MM.1S (cell line): ENCODE data around the gene WHRN.

Experiments
- EZH2 ChIP-seq: fragments of 300-600 bp; sonication (generic); optimal IDR thresholded peaks from 2 replicates; pipeline ENCODE3; 2017; ENCODE audit warnings: low read depth, mild to moderate bottlenecking, antibody characterized with exemption, low read length, mixed read lengths
- TF ChIP-seq, protein P1 (sequence below): fragments of 300-600 bp; sonication (generic); IDR thresholded peaks from 2 replicates; pipeline ENCODE4 v1.5.1; 2016; ENCODE audit warnings: antibody characterized with exemption, low read length, mixed read lengths

DNA sequence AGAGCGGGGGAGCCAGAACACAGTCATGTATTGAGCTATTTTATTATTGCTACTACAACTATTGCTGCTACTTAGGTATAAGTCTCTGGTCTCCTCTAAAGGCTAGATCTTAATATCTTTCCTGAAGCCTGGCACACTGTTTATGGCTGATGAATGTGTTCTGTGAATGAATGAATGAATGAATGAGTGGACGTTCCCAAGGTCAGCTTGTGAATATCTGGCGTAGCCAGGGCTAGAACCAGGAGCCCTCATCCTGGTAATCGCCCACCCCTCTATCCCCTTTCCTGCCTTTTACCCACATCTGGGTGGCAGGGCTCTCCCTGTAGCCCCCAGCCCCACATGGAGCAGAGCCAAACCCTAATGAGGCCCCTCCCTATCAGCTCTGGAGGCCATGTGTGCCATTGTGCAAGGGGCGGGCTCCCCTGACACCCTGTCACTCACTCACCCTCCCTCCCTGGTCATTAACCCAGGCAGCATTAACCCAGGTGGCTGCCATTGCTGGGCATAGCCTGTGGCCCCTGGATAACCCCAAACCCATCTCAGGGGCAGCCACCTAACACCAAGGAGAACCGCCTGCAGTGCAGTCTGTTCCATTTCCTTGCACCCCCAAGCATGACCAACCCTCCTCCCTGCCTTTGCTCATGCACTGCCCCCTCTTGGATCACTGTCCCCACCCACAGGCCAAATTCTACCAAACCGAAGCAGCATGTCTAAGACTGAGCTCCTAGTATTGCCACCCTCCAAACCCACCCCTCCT lies 115.5 kb downstream of the WHRN start:
- TF ChIP-seq, protein P1, sequence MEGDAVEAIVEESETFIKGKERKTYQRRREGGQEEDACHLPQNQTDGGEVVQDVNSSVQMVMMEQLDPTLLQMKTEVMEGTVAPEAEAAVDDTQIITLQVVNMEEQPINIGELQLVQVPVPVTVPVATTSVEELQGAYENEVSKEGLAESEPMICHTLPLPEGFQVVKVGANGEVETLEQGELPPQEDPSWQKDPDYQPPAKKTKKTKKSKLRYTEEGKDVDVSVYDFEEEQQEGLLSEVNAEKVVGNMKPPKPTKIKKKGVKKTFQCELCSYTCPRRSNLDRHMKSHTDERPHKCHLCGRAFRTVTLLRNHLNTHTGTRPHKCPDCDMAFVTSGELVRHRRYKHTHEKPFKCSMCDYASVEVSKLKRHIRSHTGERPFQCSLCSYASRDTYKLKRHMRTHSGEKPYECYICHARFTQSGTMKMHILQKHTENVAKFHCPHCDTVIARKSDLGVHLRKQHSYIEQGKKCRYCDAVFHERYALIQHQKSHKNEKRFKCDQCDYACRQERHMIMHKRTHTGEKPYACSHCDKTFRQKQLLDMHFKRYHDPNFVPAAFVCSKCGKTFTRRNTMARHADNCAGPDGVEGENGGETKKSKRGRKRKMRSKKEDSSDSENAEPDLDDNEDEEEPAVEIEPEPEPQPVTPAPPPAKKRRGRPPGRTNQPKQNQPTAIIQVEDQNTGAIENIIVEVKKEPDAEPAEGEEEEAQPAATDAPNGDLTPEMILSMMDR = no peak
- no peak for TF ChIP-seq EZH2
